MCF 10A (cell line): ENCODE measurements around the gene FEV. TPM values are rescaled to one million over a fixed set of nuclear protein-coding genes. Genes with fewer than 3 reads are reported as not detected.
"Not testable (repeated sequence)": the region's sequence is repeated elsewhere in the genome, so short reads cannot be mapped to it uniquely, and the experiment has no call there.

Experiments used
- BruUV-seq: library from RNA; stranded (reverse); fragments of 400-500 nt; replicated peaks from 2 replicates; lab custom pipeline; 2021; lab: Mats Ljungman, UMichigan
- CTCF ChIA-PET: fragments of 300-600 bp; sonication (Branson Sonifier 250); formaldehyde crosslinking; extraction: SDS; loops from one replicate; lab custom pipeline; 2021; ENCODE audit warnings: antibody characterized with exemption, inconsistent platforms; lab: Yijun Ruan, JAX
- POLR2A ChIA-PET: fragments of 300-600, 350-650 bp; sonication (Branson Sonifier 250); formaldehyde crosslinking; extraction: SDS; loops from one replicate; lab custom pipeline; 2020; ENCODE audit warnings: antibody characterized with exemption, inconsistent platforms; lab: Yijun Ruan, JAX
- DNase-seq: peaks from one replicate; pipeline ENCODE4 v3.0.0-alpha.2; 2018; ENCODE audit not compliant: unreplicated experiment
- H3K27ac Mint-ChIP-seq: one replicate; pipeline ENCODE4 v1.8.0; 2022; ENCODE audit warnings: mild to moderate bottlenecking, low read depth, mixed read lengths; ENCODE audit not compliant: unreplicated experiment
- H3K27me3 Mint-ChIP-seq: one replicate; pipeline ENCODE4 v1.8.0; 2022; ENCODE audit warnings: mixed read lengths; ENCODE audit not compliant: insufficient read depth, unreplicated experiment
- H3K36me3 Mint-ChIP-seq: one replicate; pipeline ENCODE4 v1.8.0; 2022; ENCODE audit warnings: mild to moderate bottlenecking, moderate library complexity, mixed read lengths; ENCODE audit not compliant: insufficient read depth, unreplicated experiment
- H3K4me1 Mint-ChIP-seq: one replicate; pipeline ENCODE4 v1.8.0; 2022; ENCODE audit warnings: mixed read lengths; ENCODE audit not compliant: insufficient read depth, unreplicated experiment
- H3K4me3 Mint-ChIP-seq: one replicate; pipeline ENCODE4 v1.8.0; 2022; ENCODE audit warnings: mild to moderate bottlenecking, moderate library complexity, mixed read lengths; ENCODE audit not compliant: unreplicated experiment
- H3K9me3 Mint-ChIP-seq: one replicate; pipeline ENCODE4 v1.8.0; 2022; ENCODE audit warnings: mixed read lengths; ENCODE audit not compliant: unreplicated experiment
- CTCF ChIP-seq: fragments of 200-600 bp; IDR thresholded peaks from one replicate; pipeline ENCODE4 v1.8.0; 2022; ENCODE audit warnings: antibody characterized with exemption, mild to moderate bottlenecking; ENCODE audit not compliant: unreplicated experiment
- intact Hi-C: fragments of 100-400 bp; cut with micrococcal nuclease; formaldehyde crosslinking; loops from 2 replicates; pipeline ENCODE4 v1.14.1; 2022
- microRNA-seq: library from miRNA; unstranded; fragments of <30 nt; microRNA quantifications from one replicate; pipeline ENCODE4 v1.2.0, GENCODE V29; 2022
- total RNA-seq: library from RNA; stranded (reverse); gene quantifications from 2 replicates; pipeline ENCODE4 v1.2.3, GENCODE V29; 2022

Gene FEV
- total RNA-seq, 1 experiment from 2014 or later, result not detected

DNA sequence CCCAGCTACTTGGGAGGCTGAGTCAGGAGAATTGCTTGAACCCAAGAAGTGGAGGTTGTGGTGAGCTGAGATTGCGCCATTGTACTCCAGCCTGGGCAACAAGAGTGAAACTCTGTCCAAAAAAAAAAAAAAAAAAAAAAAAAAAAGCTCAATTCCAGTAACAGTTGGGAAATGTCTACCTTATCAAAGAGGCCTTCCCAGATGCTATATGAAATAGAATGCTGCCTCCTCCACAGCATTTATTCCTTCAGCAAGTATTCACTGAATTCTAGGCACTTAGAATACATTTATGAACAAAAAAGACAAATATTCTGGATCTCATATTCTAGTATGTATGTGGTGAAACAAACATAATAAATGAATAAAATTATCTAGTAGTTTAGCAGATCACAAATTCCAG lies 38.4 kb downstream of the FEV start:
- peaks cover 56% of the 10 kb centered on the region for H3K27me3 Mint-ChIP-seq
- no peak for DNase-seq
- TF ChIP-seq CTCF, result no peak
- H3K9me3 Mint-ChIP-seq, result no peaks in the 10 kb centered on the region
- intact Hi-C loops, result no loop called here
- no TSS peak for BruUV-seq
- no peak overlapping the region for H3K27ac Mint-ChIP-seq
- CTCF ChIA-PET, result interaction anchor here (0.6 to 0.7 kb wide), 3 partner anchors 35 to 88 kb away, joined by 3 read pairs; no protein-coding TSS in a partner anchor
- H3K36me3 Mint-ChIP-seq, result no peaks in the 10 kb centered on the region
- no peaks in the 10 kb centered on the region for H3K4me1 Mint-ChIP-seq
- no peak overlapping the region for H3K4me3 Mint-ChIP-seq
- POLR2A ChIA-PET, result interaction anchor here (0.6 kb wide), 1 partner anchor 19 kb away, joined by 3 read pairs; no protein-coding TSS in a partner anchor

DNA sequence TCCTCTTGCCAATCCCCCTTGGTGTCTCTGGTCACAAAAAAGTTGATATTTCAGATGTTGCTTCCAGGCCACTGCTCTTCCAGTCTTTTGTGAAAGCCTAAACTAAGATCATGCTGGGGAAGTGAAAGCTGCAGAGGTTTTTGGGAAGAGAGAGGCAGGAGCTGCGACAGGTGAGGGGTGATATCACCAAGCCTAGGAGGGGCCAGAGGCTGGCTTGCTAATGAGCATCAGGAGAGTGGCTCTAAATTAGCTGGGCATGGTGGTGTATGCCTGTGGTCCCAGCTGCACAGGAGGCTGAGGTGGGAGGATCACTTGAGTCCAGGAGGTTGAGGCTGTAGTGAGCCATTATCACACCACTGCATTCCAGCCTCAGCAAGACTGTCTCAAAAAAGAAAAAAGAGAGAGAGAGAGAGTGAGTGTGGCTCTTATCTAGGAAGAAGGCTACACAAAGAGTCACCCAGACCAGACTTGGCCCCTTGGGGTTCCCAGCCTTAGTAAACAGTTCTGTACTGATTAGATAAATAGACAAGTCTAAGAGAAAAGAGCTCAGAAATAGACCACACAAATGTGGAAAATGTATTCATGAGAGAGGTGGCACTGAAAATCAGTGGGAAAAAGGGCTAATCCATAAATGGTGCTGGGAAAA lies 40.1 kb downstream of the FEV start:
- CTCF ChIA-PET, result interaction anchor here (0.6 to 1.0 kb wide), 2 partner anchors 35 to 248 kb away, joined by 3 read pairs; no protein-coding TSS in a partner anchor
- BruUV-seq, result no TSS peak
- no peaks in the 10 kb centered on the region for H3K4me1 Mint-ChIP-seq
- H3K9me3 Mint-ChIP-seq, result no peaks in the 10 kb centered on the region
- POLR2A ChIA-PET, result no interaction called here
- H3K4me3 Mint-ChIP-seq, result no peak overlapping the region
- intact Hi-C loops, result no loop called here
- H3K27ac Mint-ChIP-seq, result no peak overlapping the region
- H3K27me3 Mint-ChIP-seq, result peaks cover 56% of the 10 kb centered on the region
- no peaks in the 10 kb centered on the region for H3K36me3 Mint-ChIP-seq
- TF ChIP-seq CTCF, result no peak
- no peak for DNase-seq

DNA sequence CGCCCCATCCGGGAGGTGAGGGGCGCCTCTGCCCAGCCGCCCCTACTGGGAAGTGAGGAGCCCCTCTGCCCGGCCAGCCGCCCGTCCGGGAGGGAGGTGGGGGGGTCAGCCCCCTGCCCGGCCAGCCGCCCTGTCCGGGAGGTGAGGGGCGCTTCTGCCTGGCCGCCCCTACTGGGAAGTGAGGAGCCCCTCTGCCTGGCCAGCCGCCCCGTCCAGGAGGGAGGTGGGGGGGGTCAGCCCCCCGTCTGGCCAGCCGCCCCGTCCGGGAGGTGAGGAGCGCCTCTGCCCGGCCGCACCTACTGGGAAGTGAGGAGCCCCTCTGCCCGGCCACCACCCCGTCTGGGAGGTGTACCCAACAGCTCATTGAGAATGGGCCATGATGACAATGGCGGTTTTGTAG lies 53.2 kb downstream of the FEV start:
- H3K4me3 Mint-ChIP-seq, H3K36me3 Mint-ChIP-seq, CTCF ChIA-PET, H3K4me1 Mint-ChIP-seq, BruUV-seq, intact Hi-C loops, POLR2A ChIA-PET, H3K9me3 Mint-ChIP-seq, H3K27ac Mint-ChIP-seq, DNase-seq: not testable (repeated sequence)
- peaks cover 60% of the 10 kb centered on the region for H3K27me3 Mint-ChIP-seq

Small RNA genes within 50 kb of the gene (microRNA-seq; reads per million reads assigned to microRNA genes)
- gene MIR375, result 271 reads per million, percentile 78 among the genes with 10 or more reads in this experiment

Other genes with a start within 250 kb of the FEV start
- 0.12 TPM in 1 of 2 replicates, not detected in the other for gene CYP27A1, start 203.0 kb downstream of the FEV start, total RNA-seq
- not detected in 2 replicates for gene PRKAG3, start 153.4 kb downstream of the FEV start, total RNA-seq
- not detected in 2 replicates for gene WNT6, start 125.4 kb downstream of the FEV start, total RNA-seq
- gene WNT10A, start 104.3 kb downstream of the FEV start, total RNA-seq, result 0.44 TPM in 1 of 2 replicates, not detected in the other
- not detected in 2 replicates for gene CDK5R2, start 25.5 kb downstream of the FEV start, total RNA-seq
- gene CRYBA2, start 8.2 kb upstream of the FEV start, total RNA-seq, result not detected in 2 replicates
- not detected in 2 replicates for gene CFAP65, start 56.3 kb upstream of the FEV start, total RNA-seq
- not detected in 2 replicates for gene IHH, start 75.7 kb upstream of the FEV start, total RNA-seq
- 7.5 and 11.5 TPM in 2 replicates for gene NHEJ1, start 175.6 kb upstream of the FEV start, total RNA-seq
- 1.7 and 2.6 TPM in 2 replicates for gene SLC23A3, start 184.8 kb upstream of the FEV start, total RNA-seq
- 33.9 and 39.1 TPM in 2 replicates for gene CNPPD1, start 191.7 kb upstream of the FEV start, total RNA-seq
- gene RETREG2, start 193.1 kb upstream of the FEV start, total RNA-seq, result 49.3 and 64.5 TPM in 2 replicates
- 61.0 and 73.1 TPM in 2 replicates for gene ZFAND2B, start 221.6 kb upstream of the FEV start, total RNA-seq
- 13.8 and 18.8 TPM in 2 replicates for gene ABCB6, start 233.8 kb upstream of the FEV start, total RNA-seq
- gene ATG9A, start 244.5 kb upstream of the FEV start, total RNA-seq, result 52.1 and 60.8 TPM in 2 replicates
- gene ANKZF1, start 244.6 kb upstream of the FEV start, total RNA-seq, result 45.5 and 45.6 TPM in 2 replicates